RWPE2 (cell line): ENCODE results near the gene STT3B.

Source experiments
- ATAC-seq: fragments of 200-7000 bp; cut with Tn5 transposase; 3 replicates; pipeline ENCODE4 v1.9.1; 2021; ENCODE audit warnings: low read depth
- DNase-seq: peaks from one replicate; pipeline ENCODE4 v3.0.0-alpha.2; 2020; ENCODE audit warnings: low spot score
- H3K27ac ChIP-seq: fragments of 450-650 bp; 2 replicates; pipeline ENCODE4 v1.5.1; 2017; ENCODE audit warnings: mild to moderate bottlenecking; ENCODE audit not compliant: poor library complexity, severe bottlenecking
- H3K27me3 ChIP-seq: fragments of 250-450 bp; sonication (Bioruptor Pico); 2 replicates; pipeline ENCODE4 v1.5.1; 2021; ENCODE audit warnings: mild to moderate bottlenecking, moderate library complexity; ENCODE audit not compliant: insufficient read depth, poor library complexity, severe bottlenecking
- H3K36me3 ChIP-seq: fragments of 250-450 bp; sonication (Bioruptor Pico); 2 replicates; pipeline ENCODE4 v1.5.1; 2020; ENCODE audit warnings: low read depth, mild to moderate bottlenecking, moderate library complexity
- H3K4me1 ChIP-seq: fragments of 250-450 bp; sonication (Bioruptor Pico); 2 replicates; pipeline ENCODE4 v1.5.1; 2021; ENCODE audit warnings: mild to moderate bottlenecking, moderate library complexity; ENCODE audit not compliant: insufficient read depth, poor library complexity, severe bottlenecking
- H3K4me3 ChIP-seq: fragments of 250-450 bp; sonication (Bioruptor Pico); 2 replicates; pipeline ENCODE4 v1.5.1; 2021; ENCODE audit warnings: mild to moderate bottlenecking, moderate library complexity; ENCODE audit not compliant: severe bottlenecking
- H3K9me3 ChIP-seq: fragments of 250-450 bp; sonication (Bioruptor Pico); 2 replicates; pipeline ENCODE4 v1.5.1; 2021; ENCODE audit warnings: mild to moderate bottlenecking, moderate library complexity; ENCODE audit not compliant: severe bottlenecking
- CTCF ChIP-seq: fragments of 450-650 bp; IDR thresholded peaks from one replicate; pipeline ENCODE4 v1.5.1; 2017; ENCODE audit warnings: mild to moderate bottlenecking, moderate library complexity; ENCODE audit not compliant: poor library complexity, severe bottlenecking

The STT3B gene

GRCh38 chr3:31624083-31624709 lies 91.5 kb downstream of the STT3B start:
- H3K27me3 ChIP-seq = no peaks in the 10 kb centered on the region
- no peak overlapping the region for H3K4me3 ChIP-seq
- H3K27ac ChIP-seq = no peak overlapping the region
- no peak for DNase-seq
- peaks cover 88% of the 10 kb centered on the region for H3K36me3 ChIP-seq
- no peaks in the 10 kb centered on the region for H3K9me3 ChIP-seq
- no peak for ATAC-seq
- TF ChIP-seq CTCF = no peak
- no peaks in the 10 kb centered on the region for H3K4me1 ChIP-seq

GRCh38 chr3:31625358-31625757 lies 92.6 kb downstream of the STT3B start:
- Histone ChIP-seq H3K36me3 (peaks cover 89% of the 10 kb centered on the region), H3K9me3 (no peaks in the 10 kb centered on the region), H3K4me3 (no peak overlapping the region), H3K27me3 (no peaks in the 10 kb centered on the region), H3K27ac (no peak overlapping the region), H3K4me1 (no peaks in the 10 kb centered on the region)
- TF ChIP-seq CTCF = no peak
- ATAC-seq (no peak), DNase-seq (no peak)

- ATAC-seq = no peak
These were observed 96.3 kb downstream of the STT3B start for GRCh38 chr3:31629054-31629453.

GRCh38 chr3:31634476-31634875 lies 101.8 kb downstream of the STT3B start:
- no peak for TF ChIP-seq CTCF
- H3K27ac ChIP-seq = no peak overlapping the region

More at GRCh38 chr3:31629054-31629453, 96.3 kb downstream of the STT3B start:
- H3K9me3 ChIP-seq = no peaks in the 10 kb centered on the region
- H3K4me1 ChIP-seq = peaks cover 4% of the 10 kb centered on the region
- H3K27ac ChIP-seq = no peak overlapping the region
- no peak overlapping the region for H3K4me3 ChIP-seq
- H3K27me3 ChIP-seq = no peaks in the 10 kb centered on the region
- no peak for TF ChIP-seq CTCF
- peaks cover 81% of the 10 kb centered on the region for H3K36me3 ChIP-seq
- no peak for DNase-seq

GRCh38 chr3:31635545-31635944 lies 102.8 kb downstream of the STT3B start:
- Histone ChIP-seq H3K36me3 (peaks cover 59% of the 10 kb centered on the region), H3K4me1 (peaks cover 4% of the 10 kb centered on the region), H3K4me3 (no peak overlapping the region), H3K27me3 (no peaks in the 10 kb centered on the region), H3K9me3 (no peaks in the 10 kb centered on the region), H3K27ac (no peak overlapping the region)
- TF ChIP-seq CTCF = no peak
- no peak for ATAC-seq
- no peak for DNase-seq

More at GRCh38 chr3:31634476-31634875, 101.8 kb downstream of the STT3B start:
- DNase-seq (no peak), ATAC-seq (peak; percentile 83)
- Histone ChIP-seq H3K27me3 (no peaks in the 10 kb centered on the region), H3K4me3 (no peak overlapping the region), H3K9me3 (no peaks in the 10 kb centered on the region), H3K36me3 (peaks cover 67% of the 10 kb centered on the region), H3K4me1 (peaks cover 4% of the 10 kb centered on the region)
